HG03095 (cell line): ENCODE data around the gene PFN2.
"Not testable (repeated sequence)": the region's sequence is repeated elsewhere in the genome, so short reads cannot be mapped to it uniquely, and the experiment has no call there.

Experiments
- ATAC-seq: cut with Tn5 transposase; IDR thresholded peaks from one replicate; pipeline ENCODE4 v1.9.1; 2021; ENCODE audit warnings: moderate library complexity; ENCODE audit not compliant: unreplicated experiment

PFN2 gene

GRCh38 chr3:149969110-149969939, 1.4 kb downstream of the PFN2 start:
- no peak for ATAC-seq

GRCh38 chr3:149968216-149968615, 2.5 kb downstream of the PFN2 start:
- no peak for ATAC-seq

- no peak for ATAC-seq
Measured at GRCh38 chr3:149967086-149967685, 3.5 kb downstream of the PFN2 start.

GRCh38 chr3:149965278-149965677, 5.4 kb downstream of the PFN2 start:
- ATAC-seq: no peak

GRCh38 chr3:149964291-149964690, 6.4 kb downstream of the PFN2 start:
- ATAC-seq: no peak

GRCh38 chr3:149963485-149963884, 7.2 kb downstream of the PFN2 start:
- ATAC-seq: no peak

GRCh38 chr3:149959443-149959842, 11.3 kb downstream of the PFN2 start:
- no peak for ATAC-seq

- ATAC-seq: no peak
Measured at GRCh38 chr3:149958171-149958796, 12.4 kb downstream of the PFN2 start.

GRCh38 chr3:149957361-149958125, 13.2 kb downstream of the PFN2 start:
- no peak for ATAC-seq

GRCh38 chr3:149955449-149955848, 15.2 kb downstream of the PFN2 start:
- no peak for ATAC-seq

- ATAC-seq: no peak
Measured at GRCh38 chr3:149954812-149955211, 15.9 kb downstream of the PFN2 start.

GRCh38 chr3:149949181-149949580, 21.5 kb downstream of the PFN2 start:
- ATAC-seq: no peak

GRCh38 chr3:149947231-149947630, 23.5 kb downstream of the PFN2 start:
- no peak for ATAC-seq

GRCh38 chr3:149943966-149944365, 26.7 kb downstream of the PFN2 start:
- ATAC-seq: not testable (repeated sequence)

- no peak for ATAC-seq
Measured at GRCh38 chr3:149942409-149942808, 28.3 kb downstream of the PFN2 start.

GRCh38 chr3:149941946-149942345, 28.7 kb downstream of the PFN2 start:
- no peak for ATAC-seq

- ATAC-seq: no peak
Measured at GRCh38 chr3:149941186-149941585, 29.5 kb downstream of the PFN2 start.

GRCh38 chr3:149938392-149939055, 32.2 kb downstream of the PFN2 start:
- ATAC-seq: not testable (repeated sequence)

GRCh38 chr3:149936812-149937230, 33.9 kb downstream of the PFN2 start:
- peak; percentile 86 for ATAC-seq

GRCh38 chr3:149934524-149934923, 36.2 kb downstream of the PFN2 start:
- ATAC-seq: no peak

GRCh38 chr3:149933858-149934257, 36.8 kb downstream of the PFN2 start:
- ATAC-seq: no peak
